GM03348 (cell line): ENCODE results near the gene C20orf173.
"Not testable (repeated sequence)": the region's sequence is repeated elsewhere in the genome, so short reads cannot be mapped to it uniquely, and the experiment has no call there.

ENCODE experiments used
- DNase-seq: peaks from one replicate; pipeline ENCODE4 v3.0.0; 2012; ENCODE audit warnings: low spot score

Gene C20orf173, protein sequence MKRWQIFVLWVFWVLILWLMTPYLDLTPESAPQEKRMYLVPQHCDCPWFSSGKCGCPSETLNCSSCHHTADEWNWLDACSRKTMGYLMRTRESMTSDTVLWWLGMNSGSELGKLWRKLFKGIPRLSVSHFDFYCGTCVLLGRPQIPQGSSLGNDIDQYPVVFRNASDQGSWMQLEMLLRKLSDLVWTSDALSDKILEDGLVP

DNA sequence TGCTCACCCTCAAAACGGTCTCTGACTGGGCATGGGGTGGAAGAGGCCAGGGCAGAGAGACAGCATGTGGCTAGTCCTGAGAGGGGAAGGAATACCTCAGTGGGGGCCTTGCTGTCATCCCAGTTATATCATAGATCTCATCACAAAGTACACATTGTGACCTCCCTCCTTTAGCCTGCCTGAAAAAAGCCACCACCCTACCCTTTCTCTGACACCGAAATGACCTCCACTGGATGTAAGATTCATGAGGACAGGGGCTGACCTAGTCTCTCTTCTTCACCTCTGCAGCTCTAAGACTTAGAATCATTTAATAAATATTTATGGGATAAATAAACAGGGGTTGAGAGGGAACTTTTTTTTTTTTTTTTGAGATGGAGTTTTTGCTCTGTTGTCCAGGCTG, at the start of gene C20orf173:
TSS of gene C20orf173 (minus strand) at position 101 of the 400 bp plus-strand sequence. CDS start 279 bp downstream, outside the sequence.
- no peak for DNase-seq

DNA sequence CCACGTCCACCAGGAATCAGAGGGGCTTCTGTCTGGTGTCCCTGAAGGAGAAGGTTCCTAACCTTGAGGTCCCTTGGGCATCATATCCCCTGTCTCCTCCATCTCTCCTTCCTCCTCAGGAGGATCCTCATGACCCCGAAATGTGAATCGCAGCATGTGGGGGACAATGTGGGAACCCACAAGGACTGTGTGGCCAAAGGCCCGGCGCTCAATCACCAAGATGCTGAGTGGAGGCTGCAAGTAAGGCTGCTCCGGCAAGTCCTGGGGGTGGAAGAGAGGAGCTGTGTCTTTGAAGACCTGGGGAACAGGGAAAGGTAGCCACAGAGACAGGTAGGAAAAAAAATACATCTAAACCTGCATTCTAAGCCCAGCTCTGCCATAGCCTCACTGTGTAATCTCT, 49.7 kb upstream of the C20orf173 start:
- DNase-seq, result no peak

DNA sequence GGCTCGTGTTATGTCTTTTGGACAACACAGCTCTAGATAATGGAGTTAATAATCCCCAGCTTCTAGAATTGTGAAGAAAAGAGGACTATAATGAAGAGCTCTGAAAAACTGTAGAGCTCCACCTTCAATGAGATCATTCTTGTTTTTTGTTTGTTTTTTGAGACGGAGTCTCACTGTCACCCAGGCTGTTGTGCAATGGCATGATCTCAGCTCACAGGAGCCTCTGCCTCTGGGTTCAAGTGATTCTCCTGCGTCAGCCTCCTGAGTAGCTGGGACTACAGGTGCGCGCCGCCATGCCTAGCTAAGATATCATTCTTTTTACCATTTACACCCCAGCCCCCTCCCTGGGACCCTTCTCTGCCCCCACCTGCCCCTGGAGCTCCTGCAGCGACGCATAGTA, 49.0 kb upstream of the C20orf173 start:
- no peak for DNase-seq

DNA sequence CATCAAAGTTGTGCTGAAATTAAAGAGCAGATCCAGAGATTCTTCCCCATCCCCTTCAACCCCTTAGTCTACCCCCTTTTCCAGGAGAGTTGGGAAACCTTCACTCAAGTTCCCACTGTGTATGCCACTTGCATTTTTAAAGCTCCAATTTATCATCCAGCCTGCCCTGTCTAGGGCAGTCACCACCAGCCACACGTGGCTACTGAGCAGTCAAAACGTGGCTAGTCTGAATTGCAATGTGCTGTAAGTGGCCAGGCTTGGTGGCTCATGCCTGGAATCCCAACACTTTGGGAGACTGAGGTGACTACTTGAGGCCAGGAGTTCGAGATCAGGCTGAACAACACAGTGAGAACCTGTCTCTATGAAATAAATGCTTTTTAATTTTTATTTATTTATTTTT, 47.4 kb upstream of the C20orf173 start:
- no peak for DNase-seq

DNA sequence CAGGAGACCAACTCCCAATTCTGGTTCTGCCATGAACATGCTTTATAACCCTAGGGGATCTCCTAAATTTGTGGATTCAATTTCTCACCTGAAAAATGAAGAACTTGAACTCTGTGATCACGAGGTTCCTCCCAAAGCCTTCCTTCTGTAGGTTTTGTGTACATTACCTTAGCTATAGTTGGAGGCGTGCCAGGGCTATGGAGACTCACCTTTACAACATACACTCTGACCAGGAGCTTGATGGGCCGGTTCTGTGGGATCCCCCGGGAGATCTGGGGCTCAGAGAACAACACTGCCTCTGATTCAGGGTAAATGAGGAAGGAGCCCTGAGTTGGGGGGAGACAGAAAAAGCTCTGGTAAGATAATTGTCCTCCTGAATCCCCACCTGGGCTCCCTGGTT, 46.5 kb upstream of the C20orf173 start:
- no peak for DNase-seq

DNA sequence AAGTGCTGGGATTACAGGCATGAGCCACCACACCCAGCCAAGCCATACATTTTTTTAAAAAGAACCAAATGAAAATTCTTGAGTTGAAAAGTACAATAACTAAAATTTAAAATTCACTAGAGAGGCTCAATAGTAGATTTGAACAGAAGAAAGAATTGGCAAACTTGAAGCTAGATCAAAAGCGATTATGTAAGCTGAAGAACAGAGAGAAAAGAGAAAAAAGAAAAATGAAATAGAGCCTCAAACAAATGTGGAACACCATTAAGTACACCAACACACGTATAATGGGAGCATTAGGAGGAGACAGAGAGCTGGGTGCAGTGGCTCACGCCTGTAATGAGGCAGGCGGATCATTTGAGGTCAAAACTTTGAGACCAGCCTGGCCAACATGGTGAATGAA, 43.4 kb upstream of the C20orf173 start:
- no peak for DNase-seq

DNA sequence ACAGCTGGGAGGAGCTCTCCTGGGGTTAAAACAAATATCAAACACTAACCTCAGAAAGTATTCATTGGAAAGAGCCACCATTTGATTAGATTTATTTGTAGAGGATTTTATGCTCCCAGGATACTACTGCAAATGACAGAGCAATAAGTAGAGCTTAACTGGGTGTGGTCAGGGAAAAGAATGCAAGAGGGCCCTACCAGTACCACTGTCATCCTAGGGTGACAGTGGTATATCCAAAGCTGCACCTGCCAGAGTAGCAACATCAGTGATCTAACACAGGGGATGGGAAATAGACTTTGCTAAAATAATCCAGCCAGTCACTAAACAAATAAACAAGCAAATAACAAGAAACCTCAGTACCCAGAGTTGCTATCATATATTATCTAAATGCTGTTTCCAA, 42.1 kb upstream of the C20orf173 start:
- no peak for DNase-seq

DNA sequence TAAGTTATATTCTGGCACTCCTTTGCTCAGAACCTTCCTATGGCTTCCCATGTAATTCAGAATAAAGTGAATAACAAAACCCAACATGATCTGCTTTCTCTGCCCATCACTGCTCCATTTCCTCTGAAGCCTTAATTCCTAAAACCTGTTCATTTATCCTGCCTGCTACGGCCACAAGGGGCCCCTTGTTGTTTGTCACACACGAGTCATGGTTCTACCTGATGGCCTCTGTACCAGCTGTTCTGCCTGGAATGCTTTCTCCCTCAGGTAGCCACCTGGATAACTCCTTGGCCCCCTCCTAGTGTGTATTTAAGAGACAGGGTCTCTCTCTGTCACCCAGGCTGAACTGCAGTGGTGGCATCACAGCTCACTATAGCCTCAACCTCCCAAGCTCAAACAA, 39.2 kb upstream of the C20orf173 start:
- no peak for DNase-seq

DNA sequence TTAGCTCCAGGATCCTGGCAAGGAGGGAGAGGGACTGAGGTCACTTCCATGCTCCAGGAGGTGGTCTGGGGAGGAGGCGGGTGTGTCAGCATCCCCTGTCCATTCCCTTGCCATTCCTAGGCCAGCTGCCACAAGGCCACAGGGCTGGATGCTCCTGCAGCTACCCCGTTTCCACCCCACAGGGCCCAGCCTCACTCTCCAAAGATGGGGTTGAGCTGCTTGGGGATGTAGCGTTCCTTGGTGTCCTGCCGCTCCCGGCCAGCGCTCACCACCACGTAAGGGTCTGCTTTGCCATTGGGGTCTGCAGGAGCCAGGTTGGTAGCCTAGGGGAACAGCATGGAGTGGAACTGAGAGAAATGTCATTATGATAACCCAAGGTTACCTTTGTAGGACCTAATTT, 35.5 kb upstream of the C20orf173 start:
- no peak for DNase-seq

DNA sequence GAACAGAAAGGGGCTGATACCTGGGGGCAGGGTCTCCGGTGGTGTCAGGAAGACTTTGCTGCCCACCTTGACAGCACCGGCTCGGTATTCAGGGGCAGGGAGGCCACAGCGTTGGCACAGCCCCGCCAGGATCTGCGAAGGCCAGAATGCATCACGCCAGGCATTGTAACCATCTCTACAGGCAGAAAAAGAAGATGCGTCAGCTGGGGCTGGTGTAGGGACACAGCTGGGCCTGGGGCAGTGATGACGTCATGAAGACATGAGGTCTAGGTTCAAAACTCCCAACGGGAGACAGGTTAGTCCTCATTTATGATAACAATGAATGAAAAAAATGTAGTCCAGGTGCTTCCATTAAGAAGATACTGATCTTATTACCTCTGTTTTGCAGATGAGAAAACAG, 34.4 kb upstream of the C20orf173 start:
- no peak for DNase-seq

DNA sequence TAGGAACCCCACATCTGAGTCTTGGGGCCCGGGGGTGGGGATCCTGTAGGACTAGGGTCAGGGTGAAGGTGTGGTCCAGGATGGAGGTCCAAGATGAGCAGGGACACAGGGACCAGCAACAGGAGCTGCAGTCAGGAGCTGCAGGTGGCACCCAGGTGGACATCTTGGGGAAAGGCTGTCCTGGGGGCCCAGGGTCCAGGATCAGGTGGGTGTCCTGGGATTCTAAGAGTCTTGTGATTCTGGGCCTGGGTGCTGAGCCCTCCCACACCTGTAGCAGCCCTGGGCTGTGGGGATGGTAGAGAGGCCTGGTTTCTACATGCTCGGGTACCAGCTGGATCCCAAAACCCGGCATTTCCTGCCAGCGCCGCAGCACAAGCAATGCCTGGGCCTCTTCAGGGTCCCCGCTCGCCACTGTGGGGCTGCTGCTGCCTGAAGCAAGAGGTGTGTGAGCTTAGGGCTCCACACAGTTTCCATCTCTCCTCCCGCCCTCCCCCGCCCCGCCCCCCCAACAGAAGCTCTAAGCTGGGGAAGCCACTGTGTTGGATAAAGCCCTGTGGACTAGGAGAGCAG, 33.2 kb upstream of the C20orf173 start:
- DNase-seq, result no peak

DNA sequence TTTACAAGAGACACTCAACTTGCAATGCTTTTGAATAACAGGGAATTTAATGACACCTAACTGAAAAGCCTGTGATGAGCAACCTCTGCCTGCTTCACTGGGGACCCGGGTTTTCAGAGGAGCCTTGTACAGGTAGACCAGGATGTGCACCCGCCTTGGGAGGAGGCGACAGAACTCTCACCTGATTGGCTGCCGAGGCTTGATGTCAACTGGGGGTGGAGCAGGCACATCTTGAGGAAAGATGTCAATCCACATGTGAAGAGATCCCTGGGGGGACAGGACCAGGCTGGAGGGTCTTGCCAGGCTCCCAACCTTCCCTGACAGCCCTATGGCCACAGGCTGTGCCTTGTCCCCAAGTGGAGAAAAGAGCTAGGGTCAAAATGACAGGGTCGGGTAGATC, 32.2 kb upstream of the C20orf173 start:
- DNase-seq, result no peak

DNA sequence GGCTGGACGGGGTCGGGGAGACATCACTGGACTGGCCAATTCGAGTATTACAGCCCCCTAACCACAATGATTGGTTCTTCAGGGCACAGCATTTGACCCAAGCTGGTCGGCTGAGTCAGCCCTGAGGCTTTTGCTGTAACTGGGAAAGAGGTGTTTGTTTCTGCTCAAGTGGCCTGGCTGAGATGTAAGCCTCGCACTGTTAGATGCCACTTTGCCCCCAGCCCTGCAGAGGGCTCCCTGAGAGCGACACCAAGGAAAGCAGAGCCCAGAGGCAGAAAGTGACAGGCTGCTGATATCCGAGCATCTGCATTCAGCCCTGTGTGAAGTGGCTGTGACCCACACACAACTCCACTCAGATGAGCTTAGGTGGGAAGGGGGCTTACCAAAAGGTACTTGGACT, 31.8 kb upstream of the C20orf173 start:
- peak; percentile 49 for DNase-seq

DNA sequence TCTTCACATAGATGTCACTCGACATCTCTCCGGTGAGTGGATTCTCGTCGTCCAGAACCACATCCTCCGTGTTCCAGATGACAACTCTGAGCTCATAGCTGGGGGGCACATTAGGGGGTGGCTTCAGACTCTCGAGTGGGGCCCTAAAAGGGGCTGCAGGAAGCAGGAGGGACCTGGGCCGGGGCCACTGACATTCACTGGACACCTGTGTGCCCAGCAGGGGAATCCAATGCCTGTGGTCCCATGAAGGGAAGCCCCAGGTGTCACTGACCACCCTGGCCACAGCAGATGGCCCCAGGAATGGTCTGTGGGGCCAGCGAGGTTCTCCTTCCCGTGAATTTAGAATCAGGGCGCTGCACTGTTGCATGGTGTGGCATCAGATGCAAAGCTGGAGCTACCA, 31.1 kb upstream of the C20orf173 start:
- no peak for DNase-seq

DNA sequence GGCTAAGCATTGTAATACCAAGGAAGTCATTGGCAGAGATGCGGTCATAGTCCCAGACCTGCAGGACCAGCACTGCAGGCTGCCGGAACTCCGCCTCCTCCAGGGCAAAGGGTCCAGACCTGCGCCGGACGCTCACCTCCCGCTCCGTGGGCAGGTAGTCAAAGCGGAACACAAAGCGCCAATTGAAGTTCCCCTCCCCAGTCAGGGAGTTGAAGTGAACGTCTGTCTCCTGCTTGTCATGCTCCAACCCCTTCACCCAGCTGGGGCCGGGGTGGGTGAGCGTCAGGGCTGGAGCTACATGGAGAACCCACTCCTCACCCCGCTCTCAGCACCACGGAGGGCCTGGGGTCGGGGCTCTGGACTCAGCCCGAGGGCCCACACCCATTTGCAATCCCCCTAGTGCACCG, 30.7 kb upstream of the C20orf173 start:
- DNase-seq, result no peak

DNA sequence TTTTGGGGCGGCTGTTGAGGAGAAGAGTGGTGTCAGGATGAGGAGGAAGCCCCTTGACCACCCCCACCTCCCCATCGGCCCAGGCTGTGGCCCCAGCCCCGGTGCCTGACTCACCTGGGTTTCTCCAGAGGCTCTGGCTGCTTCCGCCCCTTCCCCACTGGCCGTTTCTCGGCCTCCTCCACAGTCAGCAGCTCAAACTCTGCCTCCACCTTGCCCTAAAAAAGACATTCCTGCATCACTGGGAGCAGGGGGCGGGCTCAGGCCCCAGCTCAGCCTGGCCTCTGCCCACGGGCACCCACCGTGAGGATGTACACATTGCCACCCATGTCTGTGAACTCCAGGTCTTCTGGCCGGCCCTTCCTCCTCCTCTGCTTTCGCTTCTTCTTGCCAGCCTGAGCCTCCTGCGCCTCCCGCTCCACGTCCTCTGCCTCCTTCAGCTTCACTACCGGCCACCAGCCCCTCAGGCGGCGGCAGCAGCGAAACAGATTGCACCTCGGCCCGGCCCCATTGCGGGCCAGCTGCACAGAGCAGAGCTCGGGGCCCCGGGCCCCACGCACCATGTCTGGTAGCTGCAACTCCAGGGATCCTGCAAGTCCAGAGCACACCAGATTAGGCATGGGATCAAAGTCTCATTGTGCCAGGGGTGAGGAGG, 29.7 kb upstream of the C20orf173 start:
- DNase-seq, result no peak

DNA sequence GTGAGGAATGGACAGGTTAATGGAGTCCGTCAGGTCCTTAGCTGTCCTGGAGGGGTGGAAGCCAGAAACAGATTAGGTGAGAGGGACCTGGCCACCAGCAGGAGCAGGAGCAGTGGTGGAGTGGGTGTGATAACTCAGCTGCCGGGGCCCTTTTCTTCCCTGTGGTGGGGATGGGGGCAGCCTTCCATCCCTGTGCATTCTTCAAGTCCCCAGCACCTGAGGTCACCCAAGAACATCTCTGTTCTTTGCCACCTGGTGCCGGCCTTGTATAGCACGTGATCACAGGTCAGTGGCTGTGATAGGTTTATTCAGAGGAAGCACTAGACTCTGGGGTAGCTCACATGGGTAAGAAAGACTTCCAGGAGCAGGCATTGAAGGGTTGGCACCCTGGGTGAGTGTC, 29.0 kb upstream of the C20orf173 start:
- DNase-seq, result no peak

DNA sequence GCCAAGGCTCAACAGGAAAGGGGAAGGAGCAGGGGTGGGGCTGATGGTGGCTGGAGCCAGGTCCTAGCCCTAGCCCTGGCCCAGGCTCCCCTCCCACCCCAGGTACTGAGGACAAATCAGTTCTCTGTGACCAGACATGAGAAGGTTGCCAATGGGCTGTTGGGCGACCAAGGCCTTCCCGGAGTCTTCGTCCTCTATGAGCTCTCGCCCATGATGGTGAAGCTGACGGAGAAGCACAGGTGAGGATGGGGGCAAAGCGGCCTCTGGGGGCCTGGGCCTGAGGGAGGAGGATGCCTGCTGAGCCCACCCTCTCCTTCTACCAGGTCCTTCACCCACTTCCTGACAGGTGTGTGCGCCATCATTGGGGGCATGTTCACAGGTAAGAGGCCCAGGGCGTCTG, 27.4 kb upstream of the C20orf173 start:
- no peak for DNase-seq

DNA sequence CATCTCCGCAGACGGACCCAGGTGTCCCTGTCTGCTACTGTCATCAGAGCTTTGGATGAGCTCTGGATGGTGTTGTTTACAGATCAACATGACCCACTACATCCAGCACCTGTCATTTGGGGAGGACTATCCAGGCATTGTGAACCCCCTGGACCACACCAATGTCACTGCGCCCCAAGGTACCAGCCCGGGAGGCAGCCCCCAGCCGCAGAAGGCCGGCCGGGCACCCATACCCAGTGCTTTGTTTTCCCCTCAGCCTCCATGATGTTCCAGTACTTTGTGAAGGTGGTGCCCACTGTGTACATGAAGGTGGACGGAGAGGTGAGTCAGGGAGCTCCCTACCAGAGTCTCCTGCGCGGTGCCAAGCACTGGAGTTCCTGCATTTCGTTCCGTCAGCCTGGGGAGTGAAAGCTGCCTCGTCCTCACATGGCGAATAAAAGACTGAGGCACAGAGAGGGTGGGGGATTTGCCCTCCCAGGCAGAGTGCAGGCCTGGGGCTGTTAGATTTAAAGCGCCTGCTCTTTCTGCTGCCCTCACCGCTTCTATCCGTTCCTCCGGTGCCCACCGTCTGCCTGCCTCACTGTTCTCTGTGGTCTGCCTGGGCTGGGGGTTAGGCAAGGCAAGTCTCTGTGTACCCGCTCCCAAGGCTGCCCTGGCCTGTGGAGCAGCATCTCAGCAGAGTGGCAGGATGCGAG, 26.6 kb upstream of the C20orf173 start:
- no peak for DNase-seq

DNA sequence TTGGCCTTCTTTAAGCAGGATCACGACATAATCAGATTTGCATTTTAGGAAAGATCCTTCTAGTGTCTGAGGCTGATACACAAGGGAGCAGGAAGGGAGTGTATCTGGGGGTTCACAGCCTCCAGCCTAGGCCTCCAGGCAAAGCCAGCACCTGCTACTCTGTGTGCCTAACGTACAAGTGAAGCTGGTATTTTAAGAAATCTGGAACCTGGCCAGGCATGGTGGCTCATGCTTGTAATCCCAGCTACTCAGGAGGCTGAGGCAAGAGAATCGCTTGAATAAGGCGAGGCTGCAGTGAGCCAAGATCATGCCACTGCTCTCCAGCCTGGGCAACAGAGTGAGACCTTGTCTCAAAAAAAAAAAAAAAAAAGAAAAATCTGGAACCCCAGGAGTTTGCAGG, 26.0 kb upstream of the C20orf173 start:
- DNase-seq, result not testable (repeated sequence)

DNA sequence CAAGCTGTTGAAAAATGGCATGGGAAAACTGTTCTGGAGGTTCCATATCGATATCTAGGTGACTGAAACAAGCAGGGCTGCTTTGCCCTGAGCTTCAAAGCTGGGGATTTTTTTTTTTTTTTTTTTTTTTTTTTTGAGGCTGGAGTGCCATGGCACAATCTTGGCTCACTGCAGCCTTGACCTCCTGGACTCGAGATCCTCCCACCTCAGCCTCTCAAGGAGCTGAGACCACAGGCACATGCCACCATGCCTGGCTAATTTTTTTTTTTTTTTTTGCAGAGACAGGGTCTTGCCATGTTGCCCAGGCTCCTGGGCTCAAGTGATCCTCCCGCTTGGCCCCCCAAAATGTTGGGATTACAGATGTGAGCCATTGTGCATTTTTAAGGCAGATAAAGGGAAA, 23.5 kb upstream of the C20orf173 start:
- DNase-seq, result no peak

DNA sequence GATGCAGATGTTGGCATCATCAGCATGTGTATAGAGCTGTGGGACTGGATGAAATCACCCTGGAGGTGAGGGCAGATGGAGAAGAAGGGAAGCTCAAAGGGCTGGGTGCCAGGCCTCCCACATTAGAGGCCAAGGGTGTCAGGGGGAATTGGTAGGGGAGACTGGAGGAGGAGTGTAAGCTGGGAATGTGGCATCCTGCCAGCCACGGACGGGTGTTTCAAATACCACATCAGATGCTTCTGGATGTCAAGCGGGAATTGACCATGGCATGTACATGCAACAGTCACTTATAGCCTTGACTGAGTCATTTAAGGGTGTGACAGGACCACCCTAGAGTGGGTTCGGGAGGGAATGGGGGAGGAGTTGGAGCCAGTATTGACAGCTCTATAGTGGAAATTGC, 22.1 kb upstream of the C20orf173 start:
- DNase-seq, result no peak

DNA sequence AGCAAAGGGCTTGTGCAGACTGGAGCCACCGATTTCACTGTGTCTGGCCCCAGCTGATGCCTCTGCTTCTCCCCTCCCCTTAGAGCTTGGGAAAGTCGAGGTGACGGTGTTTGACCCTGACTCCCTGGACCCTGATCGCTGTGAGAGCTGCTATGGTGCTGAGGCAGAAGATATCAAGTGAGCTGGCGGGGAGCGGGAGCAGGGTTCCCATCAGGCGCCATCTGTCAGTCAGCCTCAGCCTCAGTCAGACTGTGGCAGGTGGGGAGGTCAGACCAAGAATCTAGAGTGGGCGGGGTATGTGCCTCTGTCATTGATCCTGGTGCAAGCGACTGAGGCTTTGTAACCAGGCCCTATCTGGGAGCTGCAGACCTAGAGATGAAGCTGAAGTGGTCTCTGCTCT, 17.9 kb upstream of the C20orf173 start:
- no peak for DNase-seq
